Measurements from ENCODE around the gene SCN1B.
A peak's percentile ranks its signal among the peaks of the same experiment; 100 is the strongest.
"Not testable (repeated sequence)": the region's sequence is repeated elsewhere in the genome, so short reads cannot be mapped to it uniquely, and the experiment has no call there.

The SCN1B gene

GRCh38 chr19:35000647-35001501, 29.4 kb upstream of the SCN1B start:
- peak; percentile 57 for DNase-seq (ENCODE audit: low read depth, low spot score)

- DNase-seq (ENCODE audit: low read depth, low spot score): no peak
Measured at GRCh38 chr19:35002037-35002535, 28.2 kb upstream of the SCN1B start.

- no peak for DNase-seq (ENCODE audit: low read depth, low spot score)
Measured at GRCh38 chr19:35004517-35005255, 25.6 kb upstream of the SCN1B start.

- DNase-seq (ENCODE audit: low read depth, low spot score): no peak
Measured at GRCh38 chr19:35005256-35005977, 24.9 kb upstream of the SCN1B start.

- DNase-seq (ENCODE audit: low read depth, low spot score): not testable (repeated sequence)
Measured at GRCh38 chr19:35006007-35006341, 24.3 kb upstream of the SCN1B start.

DNA sequence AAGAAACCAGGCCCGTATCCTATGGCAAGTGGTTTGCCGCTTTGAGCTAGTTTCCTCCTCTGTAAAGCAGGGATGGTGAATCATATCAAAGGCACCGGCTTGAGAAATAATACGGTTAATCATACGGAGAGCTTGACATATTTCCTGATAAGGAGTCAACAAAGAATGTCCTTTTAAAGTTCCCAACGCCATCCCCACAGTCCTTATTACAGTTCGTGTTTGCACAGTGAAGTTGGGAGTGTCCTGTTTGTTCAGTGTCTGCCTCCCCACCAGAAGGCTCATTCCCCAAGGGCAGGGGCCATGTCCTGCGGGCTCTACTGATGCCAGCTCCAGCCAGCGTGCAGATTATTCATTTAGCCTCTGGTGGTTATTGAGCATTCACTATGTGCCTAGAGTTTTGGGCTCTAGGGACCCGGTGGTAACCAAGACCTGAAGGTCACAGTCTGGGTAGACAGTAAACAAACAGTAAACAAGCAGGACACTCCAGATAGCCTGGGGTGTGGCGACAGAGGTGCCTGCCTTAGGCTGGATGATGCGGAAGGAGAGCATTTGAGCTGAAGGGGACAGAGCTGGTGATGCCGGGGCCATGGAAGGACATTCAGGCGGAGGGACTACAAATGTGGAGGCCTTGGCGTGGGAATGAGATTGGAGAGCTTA, 23.8 kb upstream of the SCN1B start:
- no peak for DNase-seq (ENCODE audit: low read depth, low spot score)

- no peak for DNase-seq (ENCODE audit: low read depth, low spot score)
Measured at GRCh38 chr19:35006999-35007365, 23.3 kb upstream of the SCN1B start.

DNA sequence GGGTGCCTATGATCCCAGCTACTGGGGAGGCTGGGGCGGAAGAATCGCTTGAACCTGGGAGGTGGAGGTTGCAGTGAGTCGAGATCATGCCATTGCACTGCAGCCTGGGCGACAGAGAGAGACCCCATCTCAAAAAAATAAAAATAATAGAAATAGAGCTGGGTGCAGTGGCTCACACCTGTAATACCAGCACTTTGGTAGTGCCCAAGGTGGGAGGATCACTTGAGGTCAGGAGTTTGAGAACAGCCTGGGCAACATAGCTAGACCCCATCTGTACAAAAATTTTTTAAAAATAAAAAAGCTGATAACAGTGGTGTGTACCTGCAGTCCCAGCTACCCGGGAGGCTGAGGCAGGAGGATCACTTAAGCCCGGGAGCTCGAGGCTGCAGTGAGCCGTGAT, 22.8 kb upstream of the SCN1B start:
- DNase-seq (ENCODE audit: low read depth, low spot score): not testable (repeated sequence)

DNA sequence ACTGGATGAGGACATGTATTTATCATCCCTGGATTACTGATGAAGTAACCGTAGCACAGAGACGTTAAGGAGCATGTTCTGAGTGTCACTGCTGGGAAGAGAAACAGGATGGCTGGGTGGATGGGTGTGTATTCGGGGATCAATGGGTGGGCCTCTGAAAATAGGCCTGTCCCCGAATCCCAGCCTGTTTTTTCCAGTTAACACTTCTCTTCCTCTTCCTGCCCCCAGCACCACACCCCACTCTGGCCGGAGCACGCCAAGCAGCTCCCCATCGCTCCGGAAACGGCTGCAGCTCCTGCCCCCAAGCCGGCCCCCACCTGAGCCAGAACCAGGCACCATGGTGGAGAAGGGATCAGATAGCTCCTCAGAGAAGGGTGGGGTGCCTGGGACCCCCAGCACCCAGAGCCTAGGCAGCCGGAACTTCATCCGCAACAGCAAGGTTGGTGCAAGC, 21.4 kb upstream of the SCN1B start:
- no peak for DNase-seq (ENCODE audit: low read depth, low spot score)

DNA sequence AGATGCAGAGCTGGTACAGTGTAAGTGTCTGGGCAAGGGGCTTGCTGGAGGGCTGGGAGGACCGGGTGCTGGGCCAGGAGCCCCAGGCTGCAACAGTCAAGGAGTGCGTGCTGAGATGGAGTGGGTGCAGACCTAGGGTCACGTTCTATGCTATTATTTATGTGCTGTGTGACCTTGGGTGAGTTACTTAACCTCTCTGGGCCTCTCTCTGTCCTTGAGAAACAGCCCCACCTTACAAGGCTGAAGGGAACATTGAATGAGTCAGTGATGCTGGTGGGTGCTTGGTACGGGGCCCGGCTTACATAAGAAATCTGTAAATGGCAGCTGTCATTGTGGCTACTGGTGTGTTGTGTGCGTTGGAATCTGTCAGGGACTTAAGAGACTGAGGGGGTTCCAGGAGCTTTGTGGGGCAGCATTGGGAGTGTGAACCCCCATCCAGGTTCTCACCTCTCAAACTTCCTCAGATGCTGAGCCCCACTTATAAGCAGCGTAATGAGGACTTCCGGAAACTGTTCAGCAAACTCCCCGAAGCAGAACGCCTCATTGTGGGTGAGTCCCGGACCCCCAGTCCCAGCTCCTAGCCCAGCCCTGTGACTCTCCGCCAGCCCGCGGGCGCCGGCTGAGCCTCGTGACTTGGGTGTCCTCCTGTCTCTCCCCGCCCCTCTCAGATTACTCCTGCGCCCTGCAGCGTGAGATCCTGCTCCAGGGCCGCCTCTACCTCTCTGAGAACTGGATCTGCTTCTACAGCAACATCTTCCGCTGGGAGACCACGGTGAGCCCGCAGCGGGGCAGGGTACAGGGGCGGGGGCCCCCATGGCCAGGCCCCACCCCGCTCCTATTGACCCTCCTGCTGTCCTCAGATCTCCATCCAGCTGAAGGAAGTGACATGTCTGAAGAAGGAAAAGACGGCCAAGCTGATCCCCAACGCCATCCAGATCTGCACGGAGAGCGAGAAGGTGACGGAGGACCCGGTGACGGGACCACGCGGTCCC, 20.6 kb upstream of the SCN1B start:
- DNase-seq (ENCODE audit: low read depth, low spot score): no peak

DNA sequence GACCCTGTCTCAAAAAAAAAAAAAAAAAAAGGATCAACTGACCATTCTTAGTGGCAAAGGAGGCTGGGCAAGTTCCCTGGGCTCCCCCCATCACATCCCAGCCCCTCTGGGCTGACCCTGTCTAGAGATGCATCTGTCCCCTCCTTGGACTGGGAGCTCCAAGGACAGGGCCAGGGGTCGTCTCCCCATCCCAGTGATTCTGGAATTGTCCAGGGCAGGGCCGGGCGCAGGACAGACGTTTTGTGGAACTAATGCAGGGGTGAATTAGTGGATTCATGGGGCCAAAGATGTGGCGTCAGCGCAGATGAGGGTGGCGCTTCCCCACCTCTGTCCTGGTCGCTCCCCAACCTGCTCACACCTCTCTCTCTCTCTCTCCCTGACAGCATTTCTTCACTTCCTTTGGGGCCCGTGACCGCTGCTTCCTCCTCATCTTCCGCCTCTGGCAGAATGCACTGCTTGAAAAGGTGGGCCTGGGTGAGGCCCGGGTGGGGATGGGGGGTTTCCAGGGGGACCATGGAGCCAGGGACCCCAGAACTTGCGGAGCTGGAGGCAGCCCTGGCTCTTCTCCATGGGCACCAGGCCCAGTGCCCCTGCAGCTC, 19.1 kb upstream of the SCN1B start:
- DNase-seq (ENCODE audit: low read depth, low spot score): no peak

GRCh38 chr19:35011737-35012682, 18.3 kb upstream of the SCN1B start:
- DNase-seq (ENCODE audit: low read depth, low spot score): no peak

DNA sequence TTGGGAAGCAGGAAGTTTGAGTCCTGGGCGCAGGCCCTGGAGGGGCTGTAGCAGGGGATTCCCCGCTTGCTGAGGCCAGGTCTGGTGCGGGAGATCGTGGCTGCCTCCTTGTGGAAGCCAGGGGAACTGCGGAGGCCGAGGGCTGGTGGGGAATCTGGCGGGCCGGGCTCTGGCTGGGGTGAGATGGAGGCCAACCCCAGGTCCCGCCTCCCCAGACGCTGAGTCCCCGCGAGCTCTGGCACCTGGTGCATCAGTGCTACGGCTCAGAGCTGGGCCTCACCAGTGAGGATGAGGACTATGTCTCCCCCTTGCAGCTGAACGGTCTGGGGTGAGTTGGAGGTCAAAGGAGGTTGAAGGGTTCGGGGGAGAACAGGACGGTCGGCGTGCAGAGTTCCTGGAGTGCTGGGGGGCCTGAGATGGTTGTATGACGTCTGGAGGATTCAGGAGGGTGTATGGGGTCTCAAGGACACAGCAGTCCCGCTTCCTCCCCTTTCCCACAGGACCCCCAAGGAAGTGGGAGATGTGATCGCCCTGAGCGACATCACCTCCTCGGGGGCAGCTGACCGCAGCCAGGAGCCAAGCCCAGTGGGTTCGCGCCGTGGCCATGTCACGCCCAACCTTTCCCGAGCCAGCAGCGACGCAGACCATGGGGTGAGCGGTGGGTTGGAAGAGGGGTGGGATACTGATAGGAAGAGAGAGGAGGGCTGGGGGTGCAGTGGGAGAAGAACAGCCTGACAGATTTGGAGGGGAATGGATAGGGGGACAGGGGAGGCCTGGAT, 17.0 kb upstream of the SCN1B start:
- peak; percentile 94 for DNase-seq (ENCODE audit: low read depth, low spot score)

GRCh38 chr19:35013820-35014754, 16.2 kb upstream of the SCN1B start:
- DNase-seq (ENCODE audit: low read depth, low spot score): no peak

DNA sequence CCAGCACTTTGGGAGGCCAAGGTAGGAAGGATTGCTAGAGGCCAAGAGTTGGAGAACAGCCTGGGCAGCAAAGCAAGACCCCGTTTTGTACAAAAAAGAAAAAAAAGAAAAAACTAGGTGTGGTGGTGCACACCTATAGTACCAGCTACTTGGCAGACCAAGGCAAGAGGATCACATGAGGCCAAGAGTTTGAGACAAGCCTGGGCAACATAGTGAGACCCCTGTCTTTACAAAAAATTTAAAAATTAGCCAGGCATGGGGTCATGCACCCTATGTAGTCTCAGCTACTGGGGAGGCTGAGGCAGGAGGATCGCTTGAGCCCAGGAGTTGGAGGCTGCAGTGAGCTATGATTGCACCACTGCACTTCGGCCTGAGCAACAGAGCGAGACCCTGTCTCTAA, 15.5 kb upstream of the SCN1B start:
- not testable (repeated sequence) for DNase-seq (ENCODE audit: low read depth, low spot score)

DNA sequence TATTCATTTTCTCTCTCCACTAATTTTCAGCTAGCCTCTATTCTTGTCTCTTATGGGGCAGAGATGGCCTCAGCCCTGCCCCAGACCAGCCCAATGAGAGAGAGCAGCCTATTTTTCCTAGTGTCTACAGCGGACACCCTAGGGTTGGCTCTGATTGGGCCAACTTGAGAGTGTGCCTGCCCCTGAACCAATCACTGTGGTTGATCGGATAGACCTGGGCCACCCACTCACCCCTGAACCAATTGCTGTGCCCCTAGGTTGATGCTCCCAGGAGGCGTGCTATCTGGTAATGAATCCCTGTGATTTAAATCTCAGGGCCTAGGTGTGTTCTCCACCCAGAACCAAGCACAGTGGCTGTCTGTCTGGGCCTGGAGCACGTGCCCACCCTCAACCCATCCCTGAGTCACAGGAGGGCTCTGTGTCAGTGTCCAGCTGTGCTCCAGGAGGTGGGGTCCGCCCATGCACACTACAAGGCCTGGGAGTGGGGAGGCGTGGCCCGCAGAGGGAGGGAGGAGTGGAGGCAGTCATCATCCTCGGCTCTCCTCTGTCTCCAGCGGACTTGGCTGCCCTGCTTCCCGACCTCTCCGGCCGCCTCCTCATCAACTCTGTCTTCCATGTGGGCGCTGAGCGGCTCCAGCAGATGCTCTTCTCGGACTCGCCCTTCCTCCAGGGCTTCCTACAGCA, 14.9 kb upstream of the SCN1B start:
- no peak for DNase-seq (ENCODE audit: low read depth, low spot score)
